HEK293 (cell line): ENCODE results near the gene BTRC.

Experiments used
- BCL11A ChIP-seq: fragments of 450-650 bp; formaldehyde crosslinking; IDR thresholded peaks from 2 replicates; pipeline ENCODE4 v1.5.1; 2016; ENCODE audit warnings: low read depth, missing biosample characterization, missing genetic modification characterization
- BCL11B ChIP-seq: fragments of 450-650 bp; formaldehyde crosslinking; IDR thresholded peaks from 2 replicates; pipeline ENCODE4 v1.5.1; 2016; ENCODE audit warnings: low read depth, missing biosample characterization, missing genetic modification characterization
- FEZF1 ChIP-seq: fragments of 450-650 bp; formaldehyde crosslinking; IDR thresholded peaks from 2 replicates; pipeline ENCODE4 v1.5.1; 2016; ENCODE audit warnings: missing biosample characterization, missing genetic modification characterization
- KLF1 ChIP-seq: fragments of 450-650 bp; formaldehyde crosslinking; IDR thresholded peaks from 2 replicates; pipeline ENCODE4 v1.5.1; 2016; ENCODE audit warnings: missing biosample characterization, missing genetic modification characterization
- KLF10 ChIP-seq: fragments of 450-650 bp; IDR thresholded peaks from 2 replicates; pipeline ENCODE4 v1.5.1; 2018; ENCODE audit warnings: missing biosample characterization, mild to moderate bottlenecking, missing genetic modification characterization
- KLF9 ChIP-seq: fragments of 450-650 bp; formaldehyde crosslinking; IDR thresholded peaks from 2 replicates; pipeline ENCODE4 v1.5.1; 2016; ENCODE audit warnings: missing biosample characterization, missing genetic modification characterization, low read depth
- OSR2 ChIP-seq: fragments of 450-650 bp; formaldehyde crosslinking; IDR thresholded peaks from 2 replicates; pipeline ENCODE4 v1.5.1; 2016; ENCODE audit warnings: missing biosample characterization, missing genetic modification characterization
- RBAK ChIP-seq: fragments of 450-650 bp; formaldehyde crosslinking; IDR thresholded peaks from 2 replicates; pipeline ENCODE4 v1.5.1; 2016; ENCODE audit warnings: missing biosample characterization, missing genetic modification characterization
- SCRT2 ChIP-seq: fragments of 450-650 bp; formaldehyde crosslinking; IDR thresholded peaks from 2 replicates; pipeline ENCODE4 v1.5.1; 2016; ENCODE audit warnings: missing biosample characterization, missing genetic modification characterization
- ZBTB44 ChIP-seq: fragments of 450-650 bp; IDR thresholded peaks from 2 replicates; pipeline ENCODE4 v1.5.1; 2018; ENCODE audit warnings: missing biosample characterization, mild to moderate bottlenecking, missing genetic modification characterization
- ZFP69B ChIP-seq: fragments of 450-650 bp; formaldehyde crosslinking; IDR thresholded peaks from 2 replicates; pipeline ENCODE4 v1.5.1; 2016; ENCODE audit warnings: missing biosample characterization, missing genetic modification characterization
- ZNF10 ChIP-seq: fragments of 450-650 bp; formaldehyde crosslinking; IDR thresholded peaks from 2 replicates; pipeline ENCODE4 v1.5.1; 2017; ENCODE audit warnings: missing biosample characterization, missing genetic modification characterization
- ZNF112 ChIP-seq: fragments of 450-650 bp; formaldehyde crosslinking; IDR thresholded peaks from 2 replicates; pipeline ENCODE4 v1.5.0; 2017; ENCODE audit warnings: missing biosample characterization, missing genetic modification characterization
- ZNF169 ChIP-seq: fragments of 450-650 bp; formaldehyde crosslinking; IDR thresholded peaks from 2 replicates; pipeline ENCODE4 v1.5.1; 2016; ENCODE audit warnings: missing biosample characterization, missing genetic modification characterization
- ZNF202 ChIP-seq: fragments of 450-650 bp; formaldehyde crosslinking; IDR thresholded peaks from 2 replicates; pipeline ENCODE4 v1.5.1; 2016; ENCODE audit warnings: missing biosample characterization, missing genetic modification characterization, borderline replicate concordance
- ZNF426 ChIP-seq: fragments of 450-650 bp; formaldehyde crosslinking; IDR thresholded peaks from 2 replicates; pipeline ENCODE4 v1.5.1; 2017; ENCODE audit warnings: missing biosample characterization, missing genetic modification characterization, mild to moderate bottlenecking, inconsistent platforms, moderate library complexity
- ZNF513 ChIP-seq: fragments of 450-650 bp; IDR thresholded peaks from 2 replicates; pipeline ENCODE4 v1.5.1; 2018; ENCODE audit warnings: missing biosample characterization, missing genetic modification characterization
- ZNF521 ChIP-seq: fragments of 450-650 bp; formaldehyde crosslinking; IDR thresholded peaks from 2 replicates; pipeline ENCODE4 v1.5.1; 2017; ENCODE audit warnings: missing biosample characterization, mild to moderate bottlenecking, missing genetic modification characterization
- ZNF558 ChIP-seq: fragments of 450-650 bp; formaldehyde crosslinking; IDR thresholded peaks from 2 replicates; pipeline ENCODE4 v1.5.1; 2016; ENCODE audit warnings: missing biosample characterization, missing genetic modification characterization
- ZNF600 ChIP-seq: fragments of 450-650 bp; formaldehyde crosslinking; IDR thresholded peaks from 2 replicates; pipeline ENCODE4 v1.5.1; 2016; ENCODE audit warnings: missing biosample characterization, missing genetic modification characterization
- ZNF610 ChIP-seq: fragments of 450-650 bp; formaldehyde crosslinking; IDR thresholded peaks from 2 replicates; pipeline ENCODE4 v1.5.1; 2016; ENCODE audit warnings: missing biosample characterization, missing genetic modification characterization, borderline replicate concordance
- ZNF623 ChIP-seq: fragments of 450-650 bp; formaldehyde crosslinking; IDR thresholded peaks from 2 replicates; pipeline ENCODE4 v1.5.1; 2016; ENCODE audit warnings: missing biosample characterization, missing genetic modification characterization
- ZNF664 ChIP-seq: fragments of 450-650 bp; formaldehyde crosslinking; IDR thresholded peaks from 2 replicates; pipeline ENCODE4 v1.5.1; 2016; ENCODE audit warnings: missing biosample characterization, missing genetic modification characterization
- ZNF692 ChIP-seq: fragments of 450-650 bp; formaldehyde crosslinking; IDR thresholded peaks from 2 replicates; pipeline ENCODE4 v1.5.1; 2016; ENCODE audit warnings: missing biosample characterization, missing genetic modification characterization
- ZNF830 ChIP-seq: fragments of 450-650 bp; IDR thresholded peaks from 2 replicates; pipeline ENCODE4 v1.5.0; 2018; ENCODE audit warnings: missing biosample characterization, missing genetic modification characterization, low read depth, mild to moderate bottlenecking, moderate library complexity
- ZNF843 ChIP-seq: fragments of 450-650 bp; formaldehyde crosslinking; IDR thresholded peaks from 2 replicates; pipeline ENCODE4 v1.5.1; 2016; ENCODE audit warnings: missing biosample characterization, missing genetic modification characterization
- ZSCAN18 ChIP-seq: fragments of 450-650 bp; formaldehyde crosslinking; IDR thresholded peaks from 2 replicates; pipeline ENCODE4 v1.5.1; 2016; ENCODE audit warnings: missing biosample characterization, missing genetic modification characterization
- TF ChIP-seq, protein P1 (sequence below): fragments of 450-650 bp; formaldehyde crosslinking; IDR thresholded peaks from 2 replicates; pipeline ENCODE4 v1.5.1; 2016; ENCODE audit warnings: missing biosample characterization, missing genetic modification characterization
- TF ChIP-seq, protein P2 (sequence below): fragments of 450-650 bp; formaldehyde crosslinking; IDR thresholded peaks from 2 replicates; pipeline ENCODE4 v1.5.1; 2016; ENCODE audit warnings: missing biosample characterization, missing genetic modification characterization
- TF ChIP-seq, protein P3 (sequence below): fragments of 450-650 bp; formaldehyde crosslinking; optimal IDR thresholded peaks from 2 replicates; pipeline ENCODE3; 2016; ENCODE audit warnings: missing biosample characterization, mild to moderate bottlenecking, missing genetic modification characterization

BTRC gene

GRCh38 chr10:101438881-101439391 lies 85.0 kb downstream of the BTRC start (continued):
- TF ChIP-seq ZBTB44 (tag by site-specific recombination) (no peak), ZNF521 (tag by site-specific recombination) (no peak), SCRT2 (tag by site-specific recombination) (no peak), ZNF610 (no peak), ZNF600 (tag by site-specific recombination) (no peak), ZNF623 (no peak), ZNF558 (tag by site-specific recombination) (no peak), ZNF202 (no peak), OSR2 (tag by site-specific recombination) (peak; percentile 58; the same call in 1 of the 2 replicates), FEZF1 (tag by site-specific recombination) (peak; percentile 49), ZNF426 (tag by site-specific recombination) (no peak), ZNF10 (tag by site-specific recombination) (no peak), KLF1 (tag by site-specific recombination) (no peak), ZNF843 (tag by site-specific recombination) (peak; percentile 74), BCL11A (no peak), ZSCAN18 (tag by site-specific recombination) (no peak), ZFP69B (tag by site-specific recombination) (no peak), KLF10 (tag by site-specific recombination) (no peak), ZNF692 (tag by site-specific recombination) (no peak), ZNF112 (no peak), RBAK (tag by site-specific recombination) (no peak), BCL11B (no peak), ZNF169 (tag by site-specific recombination) (no peak), ZNF664 (tag by site-specific recombination) (peak; percentile 97), KLF9 (no peak), ZNF830 (tag by site-specific recombination) (no peak), ZNF513 (tag by site-specific recombination) (no peak)
- TF ChIP-seq, protein P1, sequence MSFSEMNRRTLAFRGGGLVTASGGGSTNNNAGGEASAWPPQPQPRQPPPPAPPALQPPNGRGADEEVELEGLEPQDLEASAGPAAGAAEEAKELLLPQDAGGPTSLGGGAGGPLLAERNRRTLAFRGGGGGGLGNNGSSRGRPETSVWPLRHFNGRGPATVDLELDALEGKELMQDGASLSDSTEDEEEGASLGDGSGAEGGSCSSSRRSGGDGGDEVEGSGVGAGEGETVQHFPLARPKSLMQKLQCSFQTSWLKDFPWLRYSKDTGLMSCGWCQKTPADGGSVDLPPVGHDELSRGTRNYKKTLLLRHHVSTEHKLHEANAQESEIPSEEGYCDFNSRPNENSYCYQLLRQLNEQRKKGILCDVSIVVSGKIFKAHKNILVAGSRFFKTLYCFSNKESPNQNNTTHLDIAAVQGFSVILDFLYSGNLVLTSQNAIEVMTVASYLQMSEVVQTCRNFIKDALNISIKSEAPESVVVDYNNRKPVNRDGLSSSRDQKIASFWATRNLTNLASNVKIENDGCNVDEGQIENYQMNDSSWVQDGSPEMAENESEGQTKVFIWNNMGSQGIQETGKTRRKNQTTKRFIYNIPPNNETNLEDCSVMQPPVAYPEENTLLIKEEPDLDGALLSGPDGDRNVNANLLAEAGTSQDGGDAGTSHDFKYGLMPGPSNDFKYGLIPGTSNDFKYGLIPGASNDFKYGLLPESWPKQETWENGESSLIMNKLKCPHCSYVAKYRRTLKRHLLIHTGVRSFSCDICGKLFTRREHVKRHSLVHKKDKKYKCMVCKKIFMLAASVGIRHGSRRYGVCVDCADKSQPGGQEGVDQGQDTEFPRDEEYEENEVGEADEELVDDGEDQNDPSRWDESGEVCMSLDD (tag by site-specific recombination): no peak
- TF ChIP-seq, protein P2, sequence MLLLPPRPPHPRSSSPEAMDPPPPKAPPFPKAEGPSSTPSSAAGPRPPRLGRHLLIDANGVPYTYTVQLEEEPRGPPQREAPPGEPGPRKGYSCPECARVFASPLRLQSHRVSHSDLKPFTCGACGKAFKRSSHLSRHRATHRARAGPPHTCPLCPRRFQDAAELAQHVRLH (tag by site-specific recombination): no peak
- TF ChIP-seq, protein P3, sequence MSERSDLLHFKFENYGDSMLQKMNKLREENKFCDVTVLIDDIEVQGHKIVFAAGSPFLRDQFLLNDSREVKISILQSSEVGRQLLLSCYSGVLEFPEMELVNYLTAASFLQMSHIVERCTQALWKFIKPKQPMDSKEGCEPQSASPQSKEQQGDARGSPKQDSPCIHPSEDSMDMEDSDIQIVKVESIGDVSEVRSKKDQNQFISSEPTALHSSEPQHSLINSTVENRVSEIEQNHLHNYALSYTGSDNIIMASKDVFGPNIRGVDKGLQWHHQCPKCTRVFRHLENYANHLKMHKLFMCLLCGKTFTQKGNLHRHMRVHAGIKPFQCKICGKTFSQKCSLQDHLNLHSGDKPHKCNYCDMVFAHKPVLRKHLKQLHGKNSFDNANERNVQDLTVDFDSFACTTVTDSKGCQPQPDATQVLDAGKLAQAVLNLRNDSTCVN (tag by site-specific recombination): no peak
